Liver (tissue), 3 donors: Measurements from ENCODE around the gene CHL1.

Experiments used
- SP1 ChIP-seq: IDR thresholded peaks from 2 replicates; pipeline ENCODE4 v1.6.1; 2018; ENCODE audit warnings: antibody characterized with exemption, mild to moderate bottlenecking
- YY1 ChIP-seq: IDR thresholded peaks from 2 replicates; pipeline ENCODE4 v1.6.1; 2016; ENCODE audit warnings: antibody characterized with exemption, mild to moderate bottlenecking
- TF ChIP-seq, protein P1 (sequence below): fragments of 150-350 bp; IDR thresholded peaks from 2 replicates; pipeline ENCODE4 v1.5.1; 2017; ENCODE audit warnings: improper control_type of control experiment, low read depth, low read length; ENCODE audit not compliant: missing input control
- TF ChIP-seq, protein P2 (sequence below): IDR thresholded peaks from 2 replicates; pipeline ENCODE4 v1.6.1; 2016; ENCODE audit warnings: antibody characterized with exemption, mild to moderate bottlenecking
- TF ChIP-seq, protein P3 (sequence below): IDR thresholded peaks from 2 replicates; pipeline ENCODE4 v1.6.1; 2016; ENCODE audit warnings: antibody characterized with exemption
- TF ChIP-seq, protein P4 (sequence below): IDR thresholded peaks from 2 replicates; pipeline ENCODE4 v1.6.1; 2016; ENCODE audit warnings: antibody characterized with exemption
- donor health status: healthy.
- donor health status: healthy.

DNA sequence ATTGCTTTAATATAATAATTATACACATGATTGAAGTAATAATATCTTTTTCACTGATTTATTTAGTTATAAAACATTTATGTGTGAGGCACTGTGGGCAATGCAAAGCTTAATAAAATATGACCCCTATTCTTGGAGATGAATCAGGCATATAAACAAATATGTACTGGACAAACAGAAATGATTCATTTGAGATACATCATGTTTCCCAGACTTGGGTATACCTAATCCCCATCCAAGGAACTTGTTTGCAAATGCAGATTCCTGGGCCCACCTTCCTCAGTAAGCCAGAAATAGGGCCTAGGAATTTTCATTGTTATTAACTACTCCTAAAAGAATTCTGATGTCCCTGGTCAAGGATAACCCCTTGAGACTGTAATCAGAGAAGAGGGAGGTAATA, 184.2 kb downstream of the CHL1 start:
- TF ChIP-seq, protein P1, sequence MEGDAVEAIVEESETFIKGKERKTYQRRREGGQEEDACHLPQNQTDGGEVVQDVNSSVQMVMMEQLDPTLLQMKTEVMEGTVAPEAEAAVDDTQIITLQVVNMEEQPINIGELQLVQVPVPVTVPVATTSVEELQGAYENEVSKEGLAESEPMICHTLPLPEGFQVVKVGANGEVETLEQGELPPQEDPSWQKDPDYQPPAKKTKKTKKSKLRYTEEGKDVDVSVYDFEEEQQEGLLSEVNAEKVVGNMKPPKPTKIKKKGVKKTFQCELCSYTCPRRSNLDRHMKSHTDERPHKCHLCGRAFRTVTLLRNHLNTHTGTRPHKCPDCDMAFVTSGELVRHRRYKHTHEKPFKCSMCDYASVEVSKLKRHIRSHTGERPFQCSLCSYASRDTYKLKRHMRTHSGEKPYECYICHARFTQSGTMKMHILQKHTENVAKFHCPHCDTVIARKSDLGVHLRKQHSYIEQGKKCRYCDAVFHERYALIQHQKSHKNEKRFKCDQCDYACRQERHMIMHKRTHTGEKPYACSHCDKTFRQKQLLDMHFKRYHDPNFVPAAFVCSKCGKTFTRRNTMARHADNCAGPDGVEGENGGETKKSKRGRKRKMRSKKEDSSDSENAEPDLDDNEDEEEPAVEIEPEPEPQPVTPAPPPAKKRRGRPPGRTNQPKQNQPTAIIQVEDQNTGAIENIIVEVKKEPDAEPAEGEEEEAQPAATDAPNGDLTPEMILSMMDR = no peak
- TF ChIP-seq, protein P2, sequence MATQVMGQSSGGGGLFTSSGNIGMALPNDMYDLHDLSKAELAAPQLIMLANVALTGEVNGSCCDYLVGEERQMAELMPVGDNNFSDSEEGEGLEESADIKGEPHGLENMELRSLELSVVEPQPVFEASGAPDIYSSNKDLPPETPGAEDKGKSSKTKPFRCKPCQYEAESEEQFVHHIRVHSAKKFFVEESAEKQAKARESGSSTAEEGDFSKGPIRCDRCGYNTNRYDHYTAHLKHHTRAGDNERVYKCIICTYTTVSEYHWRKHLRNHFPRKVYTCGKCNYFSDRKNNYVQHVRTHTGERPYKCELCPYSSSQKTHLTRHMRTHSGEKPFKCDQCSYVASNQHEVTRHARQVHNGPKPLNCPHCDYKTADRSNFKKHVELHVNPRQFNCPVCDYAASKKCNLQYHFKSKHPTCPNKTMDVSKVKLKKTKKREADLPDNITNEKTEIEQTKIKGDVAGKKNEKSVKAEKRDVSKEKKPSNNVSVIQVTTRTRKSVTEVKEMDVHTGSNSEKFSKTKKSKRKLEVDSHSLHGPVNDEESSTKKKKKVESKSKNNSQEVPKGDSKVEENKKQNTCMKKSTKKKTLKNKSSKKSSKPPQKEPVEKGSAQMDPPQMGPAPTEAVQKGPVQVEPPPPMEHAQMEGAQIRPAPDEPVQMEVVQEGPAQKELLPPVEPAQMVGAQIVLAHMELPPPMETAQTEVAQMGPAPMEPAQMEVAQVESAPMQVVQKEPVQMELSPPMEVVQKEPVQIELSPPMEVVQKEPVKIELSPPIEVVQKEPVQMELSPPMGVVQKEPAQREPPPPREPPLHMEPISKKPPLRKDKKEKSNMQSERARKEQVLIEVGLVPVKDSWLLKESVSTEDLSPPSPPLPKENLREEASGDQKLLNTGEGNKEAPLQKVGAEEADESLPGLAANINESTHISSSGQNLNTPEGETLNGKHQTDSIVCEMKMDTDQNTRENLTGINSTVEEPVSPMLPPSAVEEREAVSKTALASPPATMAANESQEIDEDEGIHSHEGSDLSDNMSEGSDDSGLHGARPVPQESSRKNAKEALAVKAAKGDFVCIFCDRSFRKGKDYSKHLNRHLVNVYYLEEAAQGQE = no peak
- TF ChIP-seq, protein P3, sequence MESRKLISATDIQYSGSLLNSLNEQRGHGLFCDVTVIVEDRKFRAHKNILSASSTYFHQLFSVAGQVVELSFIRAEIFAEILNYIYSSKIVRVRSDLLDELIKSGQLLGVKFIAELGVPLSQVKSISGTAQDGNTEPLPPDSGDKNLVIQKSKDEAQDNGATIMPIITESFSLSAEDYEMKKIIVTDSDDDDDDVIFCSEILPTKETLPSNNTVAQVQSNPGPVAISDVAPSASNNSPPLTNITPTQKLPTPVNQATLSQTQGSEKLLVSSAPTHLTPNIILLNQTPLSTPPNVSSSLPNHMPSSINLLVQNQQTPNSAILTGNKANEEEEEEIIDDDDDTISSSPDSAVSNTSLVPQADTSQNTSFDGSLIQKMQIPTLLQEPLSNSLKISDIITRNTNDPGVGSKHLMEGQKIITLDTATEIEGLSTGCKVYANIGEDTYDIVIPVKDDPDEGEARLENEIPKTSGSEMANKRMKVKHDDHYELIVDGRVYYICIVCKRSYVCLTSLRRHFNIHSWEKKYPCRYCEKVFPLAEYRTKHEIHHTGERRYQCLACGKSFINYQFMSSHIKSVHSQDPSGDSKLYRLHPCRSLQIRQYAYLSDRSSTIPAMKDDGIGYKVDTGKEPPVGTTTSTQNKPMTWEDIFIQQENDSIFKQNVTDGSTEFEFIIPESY = no peak
- TF ChIP-seq YY1 (no peak), SP1 (no peak)
- TF ChIP-seq, protein P4, sequence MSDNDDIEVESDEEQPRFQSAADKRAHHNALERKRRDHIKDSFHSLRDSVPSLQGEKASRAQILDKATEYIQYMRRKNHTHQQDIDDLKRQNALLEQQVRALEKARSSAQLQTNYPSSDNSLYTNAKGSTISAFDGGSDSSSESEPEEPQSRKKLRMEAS = no peak
